HL-60 (cell line): ENCODE data around the gene KCNT2.

ENCODE experiments used
- DNase-seq, 2 experiments: peaks; one replicate each; pipeline ENCODE4 v3.0.0-alpha.2; 2010 to 2020; ENCODE audit warnings: low read depth in 1 of 2, low spot score in 1 of 2
- H3K27ac ChIP-seq: fragments of 250-450 bp; sonication (Bioruptor Pico); replicated peaks from 2 replicates; pipeline ENCODE4 v1.5.1; 2020; ENCODE audit warnings: mild to moderate bottlenecking, moderate library complexity
- H3K27me3 ChIP-seq: fragments of 250-450 bp; sonication (Bioruptor Pico); 2 replicates; pipeline ENCODE4 v1.5.1; 2021; ENCODE audit warnings: mild to moderate bottlenecking, moderate library complexity; ENCODE audit not compliant: insufficient read depth, poor library complexity, severe bottlenecking
- H3K4me3 ChIP-seq: replicated peaks from 2 replicates; pipeline ENCODE4 v1.5.1; 2011; ENCODE audit warnings: mild to moderate bottlenecking, control low read depth, low read length; ENCODE audit not compliant: insufficient read depth
- GABPA ChIP-seq: IDR thresholded peaks from 2 replicates; pipeline ENCODE4 v1.6.1; 2012; ENCODE audit warnings: low read depth
- POLR2AphosphoS5 ChIP-seq: IDR thresholded peaks from 2 replicates; pipeline ENCODE4 v1.6.1; 2012; ENCODE audit warnings: low read depth
- SPI1 ChIP-seq: IDR thresholded peaks from 2 replicates; pipeline ENCODE4 v1.6.1; 2012; ENCODE audit warnings: low read depth, mild to moderate bottlenecking, borderline replicate concordance
- TF ChIP-seq, protein P1 (sequence below): IDR thresholded peaks from one replicate; pipeline ENCODE4 v1.5.1; 2011; ENCODE audit warnings: low read length, control low read depth, inconsistent platforms; ENCODE audit not compliant: insufficient read depth
- TF ChIP-seq, protein P2 (sequence below): IDR thresholded peaks from 2 replicates; pipeline ENCODE4 v1.6.1; 2012; ENCODE audit warnings: low read depth; ENCODE audit not compliant: insufficient replicate concordance

The KCNT2 gene

GRCh38 chr1:196401891-196402290 lies 206.3 kb downstream of the KCNT2 start:
- TF ChIP-seq GABPA (no peak), SPI1 (no peak), POLR2AphosphoS5 (no peak)
- TF ChIP-seq, protein P1, sequence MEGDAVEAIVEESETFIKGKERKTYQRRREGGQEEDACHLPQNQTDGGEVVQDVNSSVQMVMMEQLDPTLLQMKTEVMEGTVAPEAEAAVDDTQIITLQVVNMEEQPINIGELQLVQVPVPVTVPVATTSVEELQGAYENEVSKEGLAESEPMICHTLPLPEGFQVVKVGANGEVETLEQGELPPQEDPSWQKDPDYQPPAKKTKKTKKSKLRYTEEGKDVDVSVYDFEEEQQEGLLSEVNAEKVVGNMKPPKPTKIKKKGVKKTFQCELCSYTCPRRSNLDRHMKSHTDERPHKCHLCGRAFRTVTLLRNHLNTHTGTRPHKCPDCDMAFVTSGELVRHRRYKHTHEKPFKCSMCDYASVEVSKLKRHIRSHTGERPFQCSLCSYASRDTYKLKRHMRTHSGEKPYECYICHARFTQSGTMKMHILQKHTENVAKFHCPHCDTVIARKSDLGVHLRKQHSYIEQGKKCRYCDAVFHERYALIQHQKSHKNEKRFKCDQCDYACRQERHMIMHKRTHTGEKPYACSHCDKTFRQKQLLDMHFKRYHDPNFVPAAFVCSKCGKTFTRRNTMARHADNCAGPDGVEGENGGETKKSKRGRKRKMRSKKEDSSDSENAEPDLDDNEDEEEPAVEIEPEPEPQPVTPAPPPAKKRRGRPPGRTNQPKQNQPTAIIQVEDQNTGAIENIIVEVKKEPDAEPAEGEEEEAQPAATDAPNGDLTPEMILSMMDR, result no peak
- TF ChIP-seq, protein P2, sequence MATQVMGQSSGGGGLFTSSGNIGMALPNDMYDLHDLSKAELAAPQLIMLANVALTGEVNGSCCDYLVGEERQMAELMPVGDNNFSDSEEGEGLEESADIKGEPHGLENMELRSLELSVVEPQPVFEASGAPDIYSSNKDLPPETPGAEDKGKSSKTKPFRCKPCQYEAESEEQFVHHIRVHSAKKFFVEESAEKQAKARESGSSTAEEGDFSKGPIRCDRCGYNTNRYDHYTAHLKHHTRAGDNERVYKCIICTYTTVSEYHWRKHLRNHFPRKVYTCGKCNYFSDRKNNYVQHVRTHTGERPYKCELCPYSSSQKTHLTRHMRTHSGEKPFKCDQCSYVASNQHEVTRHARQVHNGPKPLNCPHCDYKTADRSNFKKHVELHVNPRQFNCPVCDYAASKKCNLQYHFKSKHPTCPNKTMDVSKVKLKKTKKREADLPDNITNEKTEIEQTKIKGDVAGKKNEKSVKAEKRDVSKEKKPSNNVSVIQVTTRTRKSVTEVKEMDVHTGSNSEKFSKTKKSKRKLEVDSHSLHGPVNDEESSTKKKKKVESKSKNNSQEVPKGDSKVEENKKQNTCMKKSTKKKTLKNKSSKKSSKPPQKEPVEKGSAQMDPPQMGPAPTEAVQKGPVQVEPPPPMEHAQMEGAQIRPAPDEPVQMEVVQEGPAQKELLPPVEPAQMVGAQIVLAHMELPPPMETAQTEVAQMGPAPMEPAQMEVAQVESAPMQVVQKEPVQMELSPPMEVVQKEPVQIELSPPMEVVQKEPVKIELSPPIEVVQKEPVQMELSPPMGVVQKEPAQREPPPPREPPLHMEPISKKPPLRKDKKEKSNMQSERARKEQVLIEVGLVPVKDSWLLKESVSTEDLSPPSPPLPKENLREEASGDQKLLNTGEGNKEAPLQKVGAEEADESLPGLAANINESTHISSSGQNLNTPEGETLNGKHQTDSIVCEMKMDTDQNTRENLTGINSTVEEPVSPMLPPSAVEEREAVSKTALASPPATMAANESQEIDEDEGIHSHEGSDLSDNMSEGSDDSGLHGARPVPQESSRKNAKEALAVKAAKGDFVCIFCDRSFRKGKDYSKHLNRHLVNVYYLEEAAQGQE, result no peak
- H3K27ac ChIP-seq, result no peak overlapping the region
- no peaks in the 10 kb centered on the region for H3K27me3 ChIP-seq
- no peak for DNase-seq
- no peak overlapping the region for H3K4me3 ChIP-seq

GRCh38 chr1:196401452-196401833 lies 206.8 kb downstream of the KCNT2 start:
- Histone ChIP-seq H3K27ac (no peak overlapping the region), H3K4me3 (no peak overlapping the region), H3K27me3 (no peaks in the 10 kb centered on the region)
- TF ChIP-seq, protein P1, result no peak
- TF ChIP-seq POLR2AphosphoS5 (no peak), SPI1 (no peak), GABPA (no peak)
- TF ChIP-seq, protein P2, result no peak
- no peak for DNase-seq

- TF ChIP-seq GABPA (no peak), SPI1 (no peak), POLR2AphosphoS5 (no peak)
- TF ChIP-seq, protein P1, result no peak
- TF ChIP-seq, protein P2, result no peak
- Histone ChIP-seq H3K27me3 (no peaks in the 10 kb centered on the region), H3K27ac (no peak overlapping the region), H3K4me3 (no peak overlapping the region)
- DNase-seq, result peak in 1 of 2 experiments; percentile 54
These were observed 207.5 kb downstream of the KCNT2 start for GRCh38 chr1:196400478-196401451.
